H1 (cell line): ENCODE data around the gene RNU2-1. TPM values are rescaled to one million over a fixed set of nuclear protein-coding genes. Genes with fewer than 3 reads are reported as not detected.
"Not testable (repeated sequence)": the region's sequence is repeated elsewhere in the genome, so short reads cannot be mapped to it uniquely, and the experiment has no call there.

Source experiments
- CTCF ChIA-PET: fragments of 300-600 bp; sonication (Branson Sonifier 250); formaldehyde crosslinking; loops from one replicate; lab custom pipeline; 2021; ENCODE audit not compliant: partially characterized antibody; lab: Charles Lee
- POLR2A ChIA-PET: fragments of 300-600 bp; sonication (Branson Sonifier 250); formaldehyde crosslinking; loops from one replicate; lab custom pipeline; 2021; ENCODE audit warnings: inconsistent platforms; ENCODE audit not compliant: partially characterized antibody; lab: Charles Lee
- DNase-seq, 2 experiments: peaks; one replicate each; pipeline versions ENCODE4 v3.0.0 to v3.0.0-alpha.2; 2010 to 2022; ENCODE audit warnings: low spot score in 2 of 2, low read depth in 1 of 2, mixed read lengths in 1 of 2
- FAIRE-seq: peaks from 2 replicates; lab custom pipeline; 2011; peaks lifted over from hg19 to GRCh38; lab: Jason Lieb, UNC
- H2AFZ ChIP-seq: 2 replicates; pipeline ENCODE4 v1.8.1; 2012; ENCODE audit warnings: low read length, inconsistent platforms
- H2AK5ac ChIP-seq: 2 replicates; pipeline ENCODE4 v1.6.1; 2013; ENCODE audit warnings: low read depth, low read length
- H2BK120ac ChIP-seq: replicated peaks from 2 replicates; pipeline ENCODE3; 2013; ENCODE audit warnings: low read depth, low read length, inconsistent platforms
- H2BK12ac ChIP-seq: 2 replicates; pipeline ENCODE4 v1.6.1; 2013; ENCODE audit warnings: low read depth, low read length
- H2BK15ac ChIP-seq: 2 replicates; pipeline ENCODE4 v1.6.1; 2013; ENCODE audit warnings: low read length
- H2BK20ac ChIP-seq: 2 replicates; pipeline ENCODE4 v1.6.1; 2013; ENCODE audit warnings: low read length
- H2BK5ac ChIP-seq: 2 replicates; pipeline ENCODE4 v1.6.1; 2013; ENCODE audit warnings: low read depth, low read length
- H3K14ac ChIP-seq: 2 replicates; pipeline ENCODE4 v1.6.1; 2013; ENCODE audit warnings: inconsistent platforms; ENCODE audit not compliant: insufficient read length
- H3K18ac ChIP-seq: 2 replicates; pipeline ENCODE4 v1.6.1; 2013; ENCODE audit warnings: low read length; ENCODE audit errors: extremely low read depth
- H3K23ac ChIP-seq: 2 replicates; pipeline ENCODE4 v1.6.1; 2013; ENCODE audit warnings: inconsistent platforms; ENCODE audit not compliant: insufficient read length
- H3K23me2 ChIP-seq: 2 replicates; pipeline ENCODE4 v1.6.1; 2013; ENCODE audit warnings: low read depth, low read length
- H3K27ac ChIP-seq: 2 replicates; pipeline ENCODE4 v1.6.1; 2011; ENCODE audit warnings: low read depth, low read length, inconsistent platforms
- H3K27me3 ChIP-seq, 4 experiments: replicated peaks in 1 of 4; 1 replicate in 1 of 4; 2 replicates in 3 of 4; pipeline versions ENCODE4 v1.6.1 to v1.8.1; 2011 to 2013; ENCODE audit warnings: low read length in 3 of 4, mild to moderate bottlenecking in 3 of 4, inconsistent platforms in 2 of 4, mixed read lengths in 2 of 4, moderate library complexity in 1 of 4; ENCODE audit not compliant: control insufficient read depth in 3 of 4, insufficient read depth in 3 of 4; ENCODE audit errors: extremely low read depth in 1 of 4
- H3K36me3 ChIP-seq, 4 experiments: 2 replicates each; pipeline versions ENCODE4 v1.6.1 to v1.8.1; 2011 to 2013; ENCODE audit warnings: mild to moderate bottlenecking in 4 of 4, low read length in 3 of 4, moderate library complexity in 2 of 4, control low read depth in 1 of 4, inconsistent platforms in 1 of 4; ENCODE audit not compliant: insufficient read depth in 4 of 4, control insufficient read depth in 2 of 4
- H3K4ac ChIP-seq: replicated peaks from 2 replicates; pipeline ENCODE3; 2013; ENCODE audit warnings: low read length, low read depth, mixed read lengths, inconsistent platforms; ENCODE audit not compliant: insufficient read length
- H3K4me1 ChIP-seq, 4 experiments: replicated peaks in 1 of 4; 1 replicate in 1 of 4; 2 replicates in 3 of 4; pipeline versions ENCODE4 v1.6.1 to v1.8.1; 2011 to 2013; ENCODE audit warnings: low read length in 3 of 4, inconsistent platforms in 2 of 4, mixed read lengths in 1 of 4; ENCODE audit not compliant: insufficient read depth in 4 of 4, control insufficient read depth in 3 of 4
- H3K4me2 ChIP-seq, 2 experiments: 2 replicates each; pipeline versions ENCODE4 v1.6.1 to v1.8.1; 2011 to 2013; ENCODE audit warnings: low read depth in 2 of 2, low read length in 2 of 2, control low read depth in 1 of 2, inconsistent platforms in 1 of 2, mild to moderate bottlenecking in 1 of 2; ENCODE audit not compliant: insufficient read depth in 1 of 2
- H3K4me3 ChIP-seq, 4 experiments: fragments of 200-600, 300-600 bp in 1 of 4; sonication (generic), shearing (Covaris generic), sonication (Bioruptor Twin) in 1 of 4; 2 replicates each; pipeline versions ENCODE4 v1.5.1 to v1.8.1; 2011 to 2016; ENCODE audit warnings: low read length in 4 of 4, low read depth in 3 of 4, control low read depth in 2 of 4, inconsistent platforms in 2 of 4, mild to moderate bottlenecking in 2 of 4, mixed read lengths in 1 of 4, moderate library complexity in 1 of 4; ENCODE audit not compliant: insufficient read depth in 2 of 4; ENCODE audit errors: extremely low read depth in 1 of 4
- H3K56ac ChIP-seq: replicated peaks from 2 replicates; pipeline ENCODE3; 2013; ENCODE audit warnings: low read depth, mild to moderate bottlenecking, mixed read lengths, low read length, inconsistent platforms; ENCODE audit not compliant: insufficient read length
- H3K79me1 ChIP-seq: 2 replicates; pipeline ENCODE4 v1.6.1; 2013; ENCODE audit warnings: low read depth, low read length, control low read depth
- H3K79me2 ChIP-seq, 2 experiments: 2 replicates each; pipeline versions ENCODE4 v1.6.1 to v1.8.1; 2012 to 2013; ENCODE audit warnings: low read length in 2 of 2, mild to moderate bottlenecking in 2 of 2, inconsistent platforms in 1 of 2; ENCODE audit not compliant: insufficient read depth in 2 of 2, control insufficient read depth in 1 of 2
- H3K9ac ChIP-seq, 4 experiments: replicated peaks in 1 of 4; 1 replicate in 1 of 4; 2 replicates in 3 of 4; pipeline versions ENCODE4 v1.6.1 to v1.8.1; 2011 to 2013; ENCODE audit warnings: low read depth in 3 of 4, low read length in 3 of 4, control low read depth in 2 of 4, mild to moderate bottlenecking in 2 of 4, moderate library complexity in 2 of 4, inconsistent platforms in 1 of 4; ENCODE audit errors: extremely low read depth in 1 of 4
- H3K9me3 ChIP-seq, 2 experiments: 2 replicates each; pipeline versions ENCODE4 v1.6.1 to v1.8.1; 2012 to 2013; ENCODE audit warnings: mild to moderate bottlenecking in 2 of 2, moderate library complexity in 2 of 2, control low read depth in 1 of 2, inconsistent platforms in 1 of 2, low read depth in 1 of 2, low read length in 1 of 2, mixed read lengths in 1 of 2; ENCODE audit not compliant: insufficient read depth in 2 of 2
- H4K20me1 ChIP-seq, 2 experiments: replicated peaks in 1 of 2; 2 replicates each; pipeline versions ENCODE3 to v1.8.1; 2011 to 2013; ENCODE audit warnings: inconsistent platforms in 2 of 2, low read length in 2 of 2, mild to moderate bottlenecking in 1 of 2; ENCODE audit not compliant: insufficient read depth in 2 of 2, control insufficient read depth in 1 of 2
- H4K5ac ChIP-seq: 2 replicates; pipeline ENCODE4 v1.6.1; 2013; ENCODE audit warnings: low read length, low read depth, mixed read lengths, inconsistent platforms; ENCODE audit not compliant: insufficient read length
- H4K8ac ChIP-seq: 2 replicates; pipeline ENCODE4 v1.8.0; 2013; ENCODE audit warnings: mild to moderate bottlenecking, moderate library complexity, low read length, inconsistent platforms; ENCODE audit not compliant: insufficient read depth; ENCODE audit errors: extremely low read depth
- H4K91ac ChIP-seq: replicated peaks from 2 replicates; pipeline ENCODE3; 2013; ENCODE audit warnings: low read length, mixed read lengths, inconsistent platforms; ENCODE audit not compliant: insufficient read length
- WGBS, 2 experiments: shearing (Covaris generic) in 1 of 2; methylation state at CpG; one replicate each; pipeline versions ENCODE4 v1.1.6 to v1.1.7; 2013 to 2015; ENCODE audit warnings: low lambda C conversion rate in 2 of 2, mixed read lengths in 2 of 2, inconsistent platforms in 1 of 2, low coverage in 1 of 2, missing lambda C conversion rate in 1 of 2; ENCODE audit not compliant: insufficient replicate concordance in 2 of 2, insufficient coverage in 1 of 2, insufficient read length in 1 of 2; ENCODE audit errors: extremely low coverage in 1 of 2, missing lambda C conversion rate in 1 of 2; 5-methylcytosine and 5-hydroxymethylcytosine counted together
- polyA plus RNA-seq, 7 experiments: library from polyadenylated mRNA; depleted of rRNA in 3 of 7; stranded (reverse) in 5 of 7; unstranded in 2 of 7; fragments of >200 nt in 5 of 7; fragments of 200-250 nt in 2 of 7; gene quantifications; 1 replicate in 5 of 7; 2 replicates in 1 of 7; 4 replicates in 1 of 7; pipeline versions ENCODE4 v1.2.1 to v1.2.3, GENCODE V29; 2011 to 2013; ENCODE audit warnings: missing spikeins in 2 of 7, mixed read lengths in 2 of 7
- total RNA-seq: library from RNA; stranded (reverse); fragmentation: NEBNext Ultra II Directional; extraction: Animal tissue kit (Norgen Biotek cat#: 25700); gene quantifications from 2 replicates; pipeline ENCODE4 v1.2.1, GENCODE V29; 2021

Gene RNU2-1
- total and polyA plus RNA-seq, 2 of the 8 experiments (the other 6 are each of a cell fraction or from before 2014, with no cell fraction given): 2,508 TPM; not detected in 1

GRCh38 chr17:43232021-43232699 is 1.6 kb downstream of the RNU2-1 start:
- H3K9me3 ChIP-seq, H3K4ac ChIP-seq, H3K4me1 ChIP-seq, H3K4me3 ChIP-seq, H4K20me1 ChIP-seq, H2BK5ac ChIP-seq, H4K5ac ChIP-seq, H3K27ac ChIP-seq, H2BK12ac ChIP-seq, H3K56ac ChIP-seq, CTCF ChIA-PET, H2AK5ac ChIP-seq, H3K36me3 ChIP-seq, H3K14ac ChIP-seq, H2BK120ac ChIP-seq, H2BK15ac ChIP-seq, H3K23ac ChIP-seq, H3K9ac ChIP-seq, FAIRE-seq, H3K79me2 ChIP-seq, H3K23me2 ChIP-seq, H4K91ac ChIP-seq, H3K79me1 ChIP-seq, POLR2A ChIA-PET, H4K8ac ChIP-seq, H3K27me3 ChIP-seq, H3K18ac ChIP-seq, H3K4me2 ChIP-seq, H2AFZ ChIP-seq, H2BK20ac ChIP-seq: not testable (repeated sequence)
- DNase-seq: peak in 1 of 2 experiments; percentile 47
- 92% methylated on average over 5 of the region's 24 CpGs; no CpG with 5 or more reads in 1 of the 2 experiments for WGBS, 2 experiments
